Spleen (tissue), 3 donors: ENCODE data around the gene MED27.

Source experiments
- POLR2A ChIP-seq, 3 donors: fragments of 450-650 bp; IDR thresholded peaks; one replicate each; pipeline ENCODE4 v1.5.1; 2017; ENCODE audit warnings: antibody characterized with exemption in 3 of 3, mild to moderate bottlenecking in 1 of 3
- POLR2AphosphoS5 ChIP-seq, 3 donors: sonication (generic); formaldehyde crosslinking; IDR thresholded peaks; one replicate each; pipeline ENCODE4 v1.5.1; 2017; ENCODE audit warnings: antibody characterized with exemption in 3 of 3

DNA sequence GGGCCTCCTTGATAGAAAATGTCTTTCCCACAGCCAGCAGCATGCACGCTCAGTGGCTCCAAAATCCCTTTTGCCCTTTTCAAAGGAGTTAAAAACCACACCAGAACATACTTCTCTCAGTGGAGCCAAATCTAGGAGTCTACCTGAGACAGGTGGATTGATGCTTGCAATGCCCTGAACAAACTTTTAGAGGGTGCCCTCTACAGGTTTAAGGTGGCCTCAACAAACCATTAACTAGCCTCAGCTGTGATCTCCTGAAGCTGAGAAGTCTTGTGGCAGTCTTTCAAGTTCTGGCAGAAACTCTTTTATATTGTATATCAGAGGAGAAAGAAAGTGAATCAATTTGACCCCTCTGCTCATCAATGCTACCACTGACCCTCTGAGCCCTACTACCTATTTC lies 125.4 kb downstream of the MED27 start:
- TF ChIP-seq POLR2A (IDR thresholded peaks at IDR 0.05), result no peak
- TF ChIP-seq POLR2AphosphoS5 (IDR thresholded peaks at IDR 0.05), result no peak
